GM12801 (cell line): ENCODE results near the gene WASF2.

Experiments used
- TF ChIP-seq, protein P1 (sequence below): IDR thresholded peaks from one replicate; pipeline ENCODE4 v1.5.1; 2011; ENCODE audit warnings: control low read depth; ENCODE audit not compliant: insufficient read length; ENCODE audit errors: extremely low read depth

The WASF2 gene

DNA sequence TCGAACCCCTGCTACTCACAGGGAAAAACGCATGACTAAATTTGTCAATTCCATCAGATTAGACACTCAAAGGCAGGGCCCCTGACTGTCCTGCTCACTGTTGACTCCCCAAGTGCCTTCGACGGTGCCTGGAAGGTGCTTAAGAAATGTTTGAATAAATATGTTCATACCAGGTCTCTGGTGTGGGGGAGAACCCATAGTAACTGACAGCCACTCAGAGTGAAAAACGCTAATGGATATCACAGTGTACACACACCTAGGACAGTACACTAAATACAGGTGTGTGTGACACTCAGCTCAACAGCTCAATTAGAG is 39.7 kb upstream of the WASF2 start:
- TF ChIP-seq, protein P1, sequence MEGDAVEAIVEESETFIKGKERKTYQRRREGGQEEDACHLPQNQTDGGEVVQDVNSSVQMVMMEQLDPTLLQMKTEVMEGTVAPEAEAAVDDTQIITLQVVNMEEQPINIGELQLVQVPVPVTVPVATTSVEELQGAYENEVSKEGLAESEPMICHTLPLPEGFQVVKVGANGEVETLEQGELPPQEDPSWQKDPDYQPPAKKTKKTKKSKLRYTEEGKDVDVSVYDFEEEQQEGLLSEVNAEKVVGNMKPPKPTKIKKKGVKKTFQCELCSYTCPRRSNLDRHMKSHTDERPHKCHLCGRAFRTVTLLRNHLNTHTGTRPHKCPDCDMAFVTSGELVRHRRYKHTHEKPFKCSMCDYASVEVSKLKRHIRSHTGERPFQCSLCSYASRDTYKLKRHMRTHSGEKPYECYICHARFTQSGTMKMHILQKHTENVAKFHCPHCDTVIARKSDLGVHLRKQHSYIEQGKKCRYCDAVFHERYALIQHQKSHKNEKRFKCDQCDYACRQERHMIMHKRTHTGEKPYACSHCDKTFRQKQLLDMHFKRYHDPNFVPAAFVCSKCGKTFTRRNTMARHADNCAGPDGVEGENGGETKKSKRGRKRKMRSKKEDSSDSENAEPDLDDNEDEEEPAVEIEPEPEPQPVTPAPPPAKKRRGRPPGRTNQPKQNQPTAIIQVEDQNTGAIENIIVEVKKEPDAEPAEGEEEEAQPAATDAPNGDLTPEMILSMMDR, result no peak

DNA sequence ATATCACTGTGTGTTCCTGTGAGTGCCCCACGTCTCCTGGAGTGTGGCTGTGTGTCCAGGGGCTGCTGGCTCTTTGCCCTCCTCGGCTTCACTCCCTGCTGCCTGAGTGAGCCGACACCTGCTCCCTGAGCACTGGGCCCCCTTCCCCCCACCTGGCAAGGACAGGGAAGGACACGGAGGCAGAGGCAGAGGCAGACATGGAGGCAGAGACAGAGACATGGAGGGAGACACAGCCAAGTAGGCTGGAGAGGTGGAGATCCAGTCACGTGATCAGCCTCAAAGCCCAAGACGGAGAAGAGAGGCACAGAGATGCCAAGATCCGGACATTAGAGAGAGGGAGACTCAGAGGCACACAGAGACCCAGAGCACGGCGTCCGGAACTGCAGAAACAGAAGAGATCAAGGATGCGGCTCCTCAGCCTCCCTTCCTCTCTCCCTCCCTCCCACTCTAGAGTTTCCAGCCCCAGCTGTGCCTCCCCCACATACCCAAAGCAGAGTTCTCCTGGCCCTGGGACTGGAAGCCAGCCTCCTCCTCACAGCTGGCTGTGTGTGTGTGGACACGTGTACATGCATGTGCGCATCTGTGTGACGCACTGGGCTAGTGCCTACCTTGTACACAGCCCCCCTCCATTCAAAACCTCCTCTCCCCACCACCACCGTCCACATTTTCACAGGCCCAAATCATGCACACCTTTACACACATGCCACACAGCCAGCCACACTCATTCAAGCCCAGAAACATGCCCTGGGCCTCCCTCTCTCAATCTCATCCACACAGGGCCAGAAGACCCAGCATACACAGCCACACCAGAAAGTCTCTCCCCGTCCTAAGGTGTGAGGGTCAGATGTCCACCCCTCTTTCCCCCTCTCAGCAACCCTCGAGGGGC is 39.1 kb upstream of the WASF2 start:
- TF ChIP-seq, protein P1, result no peak

DNA sequence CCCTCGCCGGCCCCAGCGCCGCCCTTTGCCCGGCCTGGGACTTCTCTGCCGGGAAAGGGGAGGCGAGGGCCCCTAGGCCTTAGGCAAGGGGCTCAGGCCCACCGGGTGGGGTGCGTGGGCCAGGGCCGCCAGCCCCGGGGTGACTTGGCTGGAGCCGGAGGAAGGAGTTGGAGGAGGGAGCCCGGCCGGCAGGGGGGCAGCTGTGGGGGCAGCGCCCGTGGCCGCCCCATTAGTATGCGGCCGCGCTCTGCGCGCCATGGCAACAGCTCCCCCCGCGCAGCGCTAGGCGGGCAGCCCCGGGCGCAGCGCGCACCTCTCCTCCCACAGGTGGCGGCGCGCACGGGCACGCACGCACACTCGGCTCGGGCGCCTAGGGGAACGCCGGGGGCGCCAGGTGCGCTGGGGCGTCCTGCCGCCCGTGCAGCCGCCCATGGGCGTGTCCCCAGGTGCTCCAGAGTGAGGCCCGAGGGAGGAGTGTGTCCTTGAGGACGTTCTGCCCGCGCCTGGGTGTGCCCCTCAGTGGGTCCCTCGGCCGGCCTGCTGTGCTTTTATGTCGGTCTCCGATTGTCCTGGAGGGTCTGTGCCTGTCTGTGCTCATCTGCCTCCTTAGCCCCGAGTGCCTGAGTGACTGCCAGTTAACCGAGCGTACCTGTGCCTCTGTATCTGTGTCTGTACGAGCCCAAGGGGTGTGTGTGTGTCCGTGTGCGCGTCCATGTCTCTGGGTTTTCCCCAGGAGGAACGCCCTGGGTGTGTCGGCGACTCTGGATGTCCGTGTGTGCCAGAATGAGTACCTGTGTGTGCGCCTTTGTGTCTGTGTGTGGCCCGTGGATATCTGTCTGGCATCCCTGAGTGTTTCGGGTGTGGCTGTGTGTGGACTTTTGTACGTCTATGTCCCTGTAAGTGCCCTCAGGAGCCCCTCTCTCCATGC is 38.2 kb upstream of the WASF2 start:
- TF ChIP-seq, protein P1, result no peak

DNA sequence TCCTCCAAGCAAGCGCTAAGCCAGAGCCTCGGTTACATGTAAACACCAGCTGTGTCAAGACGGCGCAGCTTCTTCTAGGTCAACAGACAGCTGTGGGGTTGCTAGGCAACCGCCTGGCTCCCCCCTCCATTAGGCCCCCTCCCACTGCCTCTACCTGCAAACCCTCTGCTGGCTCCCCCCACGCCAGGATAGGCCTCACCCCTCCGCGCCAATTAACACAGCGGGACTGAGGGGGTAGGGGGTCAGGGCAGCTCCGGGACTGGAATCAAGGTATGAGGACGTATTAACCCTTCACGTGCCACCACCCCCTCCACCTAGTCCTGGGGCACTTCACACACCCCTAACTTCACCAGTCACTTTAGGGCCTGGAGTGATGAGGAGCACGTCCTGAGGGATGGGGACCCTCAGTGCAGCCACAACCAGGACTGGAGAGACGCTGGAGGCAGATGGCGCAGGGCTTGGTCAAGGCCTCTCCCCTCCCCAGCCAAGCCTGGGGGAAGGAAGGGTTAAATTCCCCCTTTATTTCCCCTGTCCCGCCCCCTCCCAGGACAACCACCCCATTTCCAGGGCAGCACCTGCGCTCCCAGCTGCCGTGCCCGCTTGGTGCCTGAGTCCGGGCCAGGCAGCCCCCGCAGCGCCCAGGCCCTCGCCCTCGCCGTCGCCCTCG is 37.4 kb upstream of the WASF2 start:
- TF ChIP-seq, protein P1, result no peak

DNA sequence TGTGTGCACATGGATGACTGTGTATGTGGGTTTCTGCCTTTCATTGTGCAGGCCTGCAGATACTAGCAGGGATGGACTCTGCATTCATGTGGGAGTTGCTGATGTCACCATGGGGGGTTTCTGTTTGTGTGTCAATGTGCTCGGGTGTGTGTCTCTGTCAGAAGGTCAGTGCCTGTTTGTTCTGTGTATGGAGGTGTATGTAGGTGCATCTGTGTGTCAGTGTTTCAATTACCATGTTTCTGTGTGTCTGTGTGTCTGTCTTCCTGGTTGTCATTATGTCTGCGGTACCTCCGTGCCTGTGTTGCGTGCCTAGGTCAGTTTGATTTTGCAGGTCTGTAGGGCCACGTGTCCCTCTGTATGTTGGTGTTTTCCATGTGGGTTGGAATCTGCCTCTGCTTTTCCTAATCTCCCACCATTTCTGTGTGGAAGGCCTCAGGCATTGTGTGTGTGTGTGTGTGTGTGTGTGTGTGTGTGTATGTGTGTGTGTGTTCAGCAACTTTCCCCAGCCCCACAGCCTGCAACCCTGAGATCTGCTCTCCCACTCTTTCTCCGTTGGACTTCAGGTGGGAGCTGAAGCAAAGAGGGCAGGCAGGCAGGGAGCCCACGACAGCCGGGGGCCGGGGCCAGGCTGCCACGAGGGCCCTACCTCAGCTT is 36.7 kb upstream of the WASF2 start:
- TF ChIP-seq, protein P1, result no peak

DNA sequence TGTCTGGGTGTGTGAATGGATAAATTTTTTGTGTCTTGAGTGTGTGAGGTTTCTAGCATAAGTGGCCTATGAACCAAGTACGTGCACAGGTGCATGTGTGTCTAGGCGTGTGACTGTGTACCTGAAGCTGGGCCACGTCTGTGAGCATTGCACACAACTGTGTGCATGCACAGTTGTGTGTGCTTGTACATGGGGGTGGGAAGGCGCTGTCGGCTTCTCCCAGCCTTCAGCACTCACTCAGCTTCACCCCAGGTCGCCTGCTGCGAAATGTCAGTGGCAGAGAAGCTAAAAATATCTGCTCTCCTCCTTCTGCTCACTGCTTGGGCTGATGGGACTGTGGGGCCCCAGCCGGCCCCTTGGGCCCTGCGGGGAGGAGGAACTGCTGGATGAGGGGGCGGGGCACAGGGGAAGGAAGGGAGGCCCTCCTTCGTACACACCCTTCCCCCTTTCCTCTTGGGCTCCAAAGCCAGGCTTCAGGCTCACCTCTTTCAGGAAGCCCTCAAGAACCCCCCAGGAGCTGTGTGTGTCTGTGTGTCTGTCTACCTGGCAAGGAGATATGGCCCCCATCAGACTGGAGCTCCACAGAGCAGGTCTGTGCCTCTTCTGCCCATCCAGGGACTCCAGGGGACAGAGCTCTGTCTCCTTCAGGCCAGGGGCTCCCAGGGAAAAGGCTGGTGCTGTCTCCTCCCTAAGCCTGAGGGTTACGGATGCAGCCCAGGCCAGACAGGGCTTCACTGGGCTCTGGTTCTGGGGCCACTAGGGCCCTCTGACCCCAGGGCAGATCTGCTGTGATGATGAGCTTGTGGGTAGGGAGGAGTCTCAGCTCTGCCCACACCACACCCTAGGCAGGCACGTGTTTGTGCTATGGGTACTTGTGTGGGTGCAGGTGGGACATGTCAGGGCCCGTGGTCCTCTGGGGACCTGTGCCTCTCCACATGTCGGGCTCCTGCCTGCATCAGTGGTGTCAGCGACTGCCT is 35.6 kb upstream of the WASF2 start:
- TF ChIP-seq, protein P1, result no peak
